Breast epithelium (tissue), 4 donors: ENCODE results near the gene CTNND2. TPM values are rescaled to one million over a fixed set of nuclear protein-coding genes. Genes with fewer than 3 reads are reported as not detected.

Experiments
- DNase-seq, 2 donors: peaks; one replicate each; pipeline ENCODE4 v3.0.0-alpha.2; 2019; ENCODE audit warnings: low spot score in 2 of 2
- H3K27ac ChIP-seq, 2 donors: fragments of 200-600 bp; sonication (generic) in 1 of 2; one replicate each; pipeline ENCODE4 v1.5.1; 2016 to 2019; ENCODE audit warnings: mild to moderate bottlenecking in 1 of 2
- H3K27me3 ChIP-seq, 2 donors: fragments of 200-600 bp; sonication (generic) in 1 of 2; one replicate each; pipeline versions ENCODE4 v1.5.1 to v1.6.0; 2017 to 2019; ENCODE audit warnings: control low read depth in 1 of 2, mild to moderate bottlenecking in 1 of 2
- H3K36me3 ChIP-seq: fragments of 200-600 bp; one replicate; pipeline ENCODE4 v1.5.1; 2019
- H3K4me1 ChIP-seq, 2 donors: fragments of 200-600 bp; sonication (generic); one replicate each; pipeline ENCODE4 v1.5.1; 2016 to 2019; ENCODE audit warnings: control low read depth in 1 of 2
- H3K4me3 ChIP-seq, 3 donors: fragments of 200-600 bp; sonication (generic); 1 replicate in 2 of 3; 2 replicates in 1 of 3; pipeline ENCODE4 v1.5.1; 2016 to 2019; ENCODE audit warnings: mild to moderate bottlenecking in 3 of 3, moderate library complexity in 2 of 3
- H3K9me3 ChIP-seq, 2 donors: fragments of 200-600 bp; sonication (generic) in 1 of 2; one replicate each; pipeline ENCODE4 v1.5.1; 2016 to 2019; ENCODE audit warnings: control low read depth in 1 of 2
- POLR2A ChIP-seq: fragments of 450-650 bp; IDR thresholded peaks from one replicate; pipeline ENCODE4 v1.6.1; 2016; ENCODE audit warnings: antibody characterized with exemption, mild to moderate bottlenecking, moderate library complexity
- POLR2AphosphoS5 ChIP-seq, 3 donors: sonication (generic); formaldehyde crosslinking; IDR thresholded peaks; one replicate each; pipeline ENCODE4 v1.6.1; 2017; ENCODE audit warnings: antibody characterized with exemption in 3 of 3
- intact Hi-C: fragments of 100-400 bp; cut with DNase I; formaldehyde crosslinking; loops from one replicate; pipeline ENCODE4 v1.15.1; 2023; ENCODE audit warnings: low total_unique reads
- total RNA-seq, 3 donors: library from RNA; depleted of rRNA; stranded (reverse); fragments of >200 nt; gene quantifications; one replicate each; pipeline ENCODE4 v1.1.0, GENCODE V29; 2016
- TF ChIP-seq, protein P1 (sequence below), 3 donors: fragments of 450-650 bp; IDR thresholded peaks; one replicate each; pipeline ENCODE4 v1.5.1; 2016 to 2017; ENCODE audit warnings: antibody characterized with exemption in 3 of 3, mild to moderate bottlenecking in 3 of 3, moderate library complexity in 3 of 3

CTNND2 gene
- total RNA-seq, 3 donors from 2014 or later = 3.3 to 6.0 TPM; not detected in 1

DNA sequence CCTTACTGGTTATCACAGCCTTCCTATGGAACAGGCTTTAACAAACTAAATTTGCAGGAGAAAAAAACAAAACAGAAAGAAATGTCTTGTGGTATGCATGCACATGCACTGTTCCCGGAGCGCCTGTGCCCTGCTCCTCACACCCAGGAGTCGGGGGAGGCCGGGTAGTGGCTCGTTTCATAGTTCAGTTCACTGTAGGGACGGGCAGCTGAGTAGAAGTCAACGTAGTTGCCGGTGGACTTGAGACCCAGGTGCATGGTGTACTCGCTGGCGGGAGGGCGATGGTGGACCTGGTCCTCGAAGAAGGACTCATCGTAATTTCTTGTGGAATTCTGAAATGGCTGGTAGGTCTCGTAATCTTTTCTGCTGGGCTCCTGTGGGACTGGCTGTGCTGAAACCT, 930.9 kb downstream of the CTNND2 start:
- no peaks in the 10 kb centered on the region for H3K9me3 ChIP-seq
- no peaks in the 10 kb centered on the region for H3K27me3 ChIP-seq

DNA sequence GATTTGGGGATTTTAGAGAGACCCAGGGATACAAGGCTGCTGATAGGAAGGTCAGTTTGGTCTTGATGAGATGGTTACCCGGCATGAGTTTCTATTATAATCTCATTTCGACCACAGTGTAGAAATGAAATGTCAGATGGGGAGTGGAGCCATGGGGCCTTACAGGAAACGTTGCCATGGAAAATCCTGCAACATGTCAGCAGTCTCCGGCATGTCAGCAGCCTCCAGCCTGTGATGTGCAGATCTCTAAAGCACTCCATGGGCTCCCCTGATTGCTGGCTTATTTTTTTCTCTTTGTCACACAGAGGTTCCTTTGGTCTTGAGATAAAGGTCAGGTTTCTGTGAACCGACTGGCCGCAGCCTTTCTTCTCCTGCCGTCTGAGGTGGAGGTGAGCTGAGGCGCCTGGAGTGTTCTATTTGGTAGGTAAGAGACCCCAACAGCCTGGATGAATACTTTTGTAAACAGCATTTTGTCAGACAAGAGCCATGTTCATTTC, 934.5 kb downstream of the CTNND2 start:
- no peaks in the 10 kb centered on the region for H3K27me3 ChIP-seq
- H3K4me3 ChIP-seq = no peak overlapping the region
- intact Hi-C loops = no loop called here
- H3K9me3 ChIP-seq = no peaks in the 10 kb centered on the region
- TF ChIP-seq, protein P1, sequence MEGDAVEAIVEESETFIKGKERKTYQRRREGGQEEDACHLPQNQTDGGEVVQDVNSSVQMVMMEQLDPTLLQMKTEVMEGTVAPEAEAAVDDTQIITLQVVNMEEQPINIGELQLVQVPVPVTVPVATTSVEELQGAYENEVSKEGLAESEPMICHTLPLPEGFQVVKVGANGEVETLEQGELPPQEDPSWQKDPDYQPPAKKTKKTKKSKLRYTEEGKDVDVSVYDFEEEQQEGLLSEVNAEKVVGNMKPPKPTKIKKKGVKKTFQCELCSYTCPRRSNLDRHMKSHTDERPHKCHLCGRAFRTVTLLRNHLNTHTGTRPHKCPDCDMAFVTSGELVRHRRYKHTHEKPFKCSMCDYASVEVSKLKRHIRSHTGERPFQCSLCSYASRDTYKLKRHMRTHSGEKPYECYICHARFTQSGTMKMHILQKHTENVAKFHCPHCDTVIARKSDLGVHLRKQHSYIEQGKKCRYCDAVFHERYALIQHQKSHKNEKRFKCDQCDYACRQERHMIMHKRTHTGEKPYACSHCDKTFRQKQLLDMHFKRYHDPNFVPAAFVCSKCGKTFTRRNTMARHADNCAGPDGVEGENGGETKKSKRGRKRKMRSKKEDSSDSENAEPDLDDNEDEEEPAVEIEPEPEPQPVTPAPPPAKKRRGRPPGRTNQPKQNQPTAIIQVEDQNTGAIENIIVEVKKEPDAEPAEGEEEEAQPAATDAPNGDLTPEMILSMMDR (IDR thresholded peaks at IDR 0.05) = no peak
- no peak for TF ChIP-seq POLR2AphosphoS5 (IDR thresholded peaks at IDR 0.05)
- TF ChIP-seq POLR2A = no peak
- no peak overlapping the region for H3K27ac ChIP-seq
- no peak for DNase-seq
- H3K4me1 ChIP-seq = no peaks in the 10 kb centered on the region
- no peaks in the 10 kb centered on the region for H3K36me3 ChIP-seq

More for the DNA sequence above, 930.9 kb downstream of the CTNND2 start:
- intact Hi-C loops = no loop called here
- no peak overlapping the region for H3K4me3 ChIP-seq
- H3K27ac ChIP-seq = no peak overlapping the region
- H3K36me3 ChIP-seq = no peaks in the 10 kb centered on the region
- no peak for DNase-seq
- TF ChIP-seq, protein P1 (IDR thresholded peaks at IDR 0.05) = no peak
- TF ChIP-seq POLR2A = no peak
- TF ChIP-seq POLR2AphosphoS5 (IDR thresholded peaks at IDR 0.05) = no peak
- H3K4me1 ChIP-seq = no peaks in the 10 kb centered on the region

DNA sequence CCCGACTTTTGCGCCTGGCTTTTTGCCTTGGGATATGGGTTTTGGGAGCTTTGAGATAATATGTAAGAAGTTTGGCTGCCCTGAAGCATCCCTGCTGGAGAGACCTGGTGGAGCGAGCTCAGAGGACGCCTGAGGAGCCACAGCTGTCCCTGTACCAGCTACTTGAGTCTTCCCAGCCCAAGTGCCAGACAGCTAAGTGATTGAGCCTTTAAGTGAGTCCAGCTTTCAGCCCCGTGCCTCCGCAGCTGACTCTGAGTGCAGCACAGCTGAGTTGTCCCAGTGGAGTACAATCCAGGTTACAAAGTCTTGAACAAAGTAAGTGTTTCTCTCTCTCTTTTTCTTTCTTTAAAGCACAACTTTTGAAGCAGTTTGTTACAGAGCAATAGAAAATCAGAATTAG, 939.4 kb downstream of the CTNND2 start:
- DNase-seq = no peak
- Histone ChIP-seq H3K27ac (no peak overlapping the region), H3K9me3 (no peaks in the 10 kb centered on the region), H3K4me1 (no peaks in the 10 kb centered on the region), H3K27me3 (no peaks in the 10 kb centered on the region), H3K4me3 (no peak overlapping the region), H3K36me3 (no peaks in the 10 kb centered on the region)
- TF ChIP-seq POLR2AphosphoS5 (IDR thresholded peaks at IDR 0.05) (no peak), POLR2A (no peak)
- TF ChIP-seq, protein P1 (IDR thresholded peaks at IDR 0.05) = no peak
- intact Hi-C loops = no loop called here

DNA sequence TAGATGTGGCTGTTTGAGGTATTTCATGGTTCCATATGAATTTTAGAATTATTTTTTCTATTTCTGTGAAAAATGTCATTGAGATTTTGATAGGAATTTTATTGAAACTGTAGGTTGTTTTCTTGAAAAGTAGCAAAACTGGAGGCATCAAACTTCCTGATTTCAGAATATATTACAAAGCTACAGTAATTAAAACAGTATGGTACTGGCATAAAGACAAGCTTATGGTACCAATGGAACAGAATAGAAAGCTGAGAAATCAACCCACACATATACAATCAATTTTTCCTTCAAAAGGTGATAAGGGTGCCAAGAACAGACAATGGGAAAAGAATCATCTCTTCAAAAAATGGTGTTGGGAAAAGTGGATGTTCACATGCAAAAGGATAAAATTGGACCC, 945.5 kb downstream of the CTNND2 start:
- DNase-seq = no peak
- Histone ChIP-seq H3K36me3 (no peaks in the 10 kb centered on the region), H3K27me3 (no peaks in the 10 kb centered on the region), H3K9me3 (peaks cover 0 to 5% of the 10 kb centered on the region in 2 donors), H3K27ac (no peak overlapping the region), H3K4me1 (no peaks in the 10 kb centered on the region), H3K4me3 (no peak overlapping the region)
- TF ChIP-seq POLR2A (no peak), POLR2AphosphoS5 (IDR thresholded peaks at IDR 0.05) (no peak)
- TF ChIP-seq, protein P1 (IDR thresholded peaks at IDR 0.05) = no peak
- intact Hi-C loops = no loop called here

DNA sequence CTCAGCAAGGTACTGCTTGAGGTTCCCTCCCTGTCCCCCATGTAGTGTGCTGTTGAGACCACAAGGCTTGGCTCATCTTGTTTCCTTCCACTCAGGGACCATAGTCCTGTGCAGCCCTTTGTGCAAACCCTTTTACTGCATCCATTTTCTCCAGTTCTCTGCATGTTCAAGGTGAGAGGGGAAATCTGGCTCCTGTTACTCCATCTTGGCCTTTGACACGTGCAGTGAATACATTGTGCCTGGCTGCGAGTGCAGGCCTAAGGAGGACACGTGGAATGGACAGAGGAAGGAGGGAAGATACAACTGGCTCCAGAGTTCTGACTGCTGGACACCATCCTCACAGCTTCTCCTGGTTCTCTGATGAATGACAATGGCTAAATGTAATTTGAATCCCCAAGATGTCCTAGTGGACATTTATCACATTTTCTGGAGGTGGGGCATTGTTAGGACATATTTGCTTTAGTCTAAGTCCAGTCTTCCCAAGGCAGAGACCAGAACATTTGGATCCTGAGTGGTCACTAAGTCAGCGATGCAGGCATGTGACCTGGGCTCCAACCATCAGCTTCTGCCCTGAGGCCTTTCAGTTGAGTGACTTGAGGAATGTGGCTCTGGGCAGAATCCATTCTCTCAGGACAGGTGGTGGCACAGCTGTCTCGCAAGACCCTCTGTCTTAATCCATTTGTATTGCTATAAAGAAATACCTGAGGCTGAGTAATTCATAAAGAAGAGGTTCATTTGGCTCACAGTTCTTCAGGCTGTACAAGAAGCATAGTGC, 954.2 kb downstream of the CTNND2 start:
- no peak overlapping the region for H3K4me3 ChIP-seq
- no peaks in the 10 kb centered on the region for H3K36me3 ChIP-seq
- H3K27me3 ChIP-seq = no peaks in the 10 kb centered on the region
- no peak for TF ChIP-seq POLR2A
- no peak for TF ChIP-seq POLR2AphosphoS5 (IDR thresholded peaks at IDR 0.05)
- TF ChIP-seq, protein P1 (IDR thresholded peaks at IDR 0.05) = no peak
- no peak for DNase-seq
- intact Hi-C loops = no loop called here
- H3K9me3 ChIP-seq = no peaks in the 10 kb centered on the region
- no peaks in the 10 kb centered on the region for H3K4me1 ChIP-seq
- H3K27ac ChIP-seq = no peak overlapping the region
